A549 (cell line): ENCODE results near the gene HTR3D.

Experiments
- BHLHE40 ChIP-seq: IDR thresholded peaks from 2 replicates; pipeline ENCODE4 v1.6.1; 2012; ENCODE audit warnings: low read depth, low read length, inconsistent platforms
- HDAC2 ChIP-seq: fragments of 200-600 bp; sonication (generic); IDR thresholded peaks from 2 replicates; pipeline ENCODE4 v1.6.1; 2016
- JUN ChIP-seq, 2 experiments: fragments of >200 bp; sonication (Bioruptor Twin); formaldehyde crosslinking; IDR thresholded peaks; 2 replicates in 1 of 2; 3 replicates in 1 of 2; pipeline ENCODE4 v1.6.1; 2016 to 2017
- KDM5A ChIP-seq: fragments of 200-600 bp; sonication (generic); IDR thresholded peaks from 2 replicates; pipeline ENCODE4 v1.6.1; 2016; ENCODE audit warnings: antibody characterized with exemption, mild to moderate bottlenecking
- POLR2A ChIP-seq: IDR thresholded peaks from 2 replicates; pipeline ENCODE4 v1.6.1; 2012; ENCODE audit warnings: mild to moderate bottlenecking, low read length
- RAD21 ChIP-seq, 2 experiments: fragments of >200 bp in 1 of 2; sonication (Bioruptor Twin) in 1 of 2; formaldehyde crosslinking in 1 of 2; IDR thresholded peaks in 1 of 2; conservative IDR thresholded peaks in 1 of 2; 2 replicates in 1 of 2; 3 replicates in 1 of 2; pipeline ENCODE4 v1.6.1; 2012 to 2018; ENCODE audit warnings: inconsistent platforms in 1 of 2
- SMC3 ChIP-seq: fragments of >200 bp; sonication (Bioruptor Twin); formaldehyde crosslinking; IDR thresholded peaks from 3 replicates; pipeline ENCODE4 v1.6.1; 2018; ENCODE audit warnings: inconsistent platforms
- SREBF2 ChIP-seq: fragments of 450-650 bp; IDR thresholded peaks from 2 replicates; pipeline ENCODE4 v1.6.1; 2014; ENCODE audit warnings: mild to moderate bottlenecking, moderate library complexity
- ZFP36 ChIP-seq: fragments of 450-650 bp; IDR thresholded peaks from 2 replicates; pipeline ENCODE4 v1.6.1; 2014; ENCODE audit warnings: borderline replicate concordance; ENCODE audit not compliant: partially characterized antibody
- TF ChIP-seq, protein P1 (sequence below): fragments of >200 bp; sonication (Bioruptor Twin); formaldehyde crosslinking; IDR thresholded peaks from 3 replicates; pipeline ENCODE4 v1.5.1; 2016
- TF ChIP-seq, protein P2 (sequence below): IDR thresholded peaks from 2 replicates; pipeline ENCODE4 v1.6.1; 2012
- TF ChIP-seq, protein P3 (sequence below): fragments of 450-650 bp; IDR thresholded peaks from 2 replicates; pipeline ENCODE4 v1.6.1; 2014; ENCODE audit warnings: antibody characterized with exemption
- TF ChIP-seq, protein P4 (sequence below): fragments of 200-600 bp; sonication (generic); IDR thresholded peaks from 2 replicates; pipeline ENCODE4 v1.6.1; 2016; ENCODE audit warnings: antibody characterized with exemption, mild to moderate bottlenecking, moderate library complexity
- TF ChIP-seq, protein P5 (sequence below): IDR thresholded peaks from 2 replicates; pipeline ENCODE4 v1.6.1; 2012

DNA sequence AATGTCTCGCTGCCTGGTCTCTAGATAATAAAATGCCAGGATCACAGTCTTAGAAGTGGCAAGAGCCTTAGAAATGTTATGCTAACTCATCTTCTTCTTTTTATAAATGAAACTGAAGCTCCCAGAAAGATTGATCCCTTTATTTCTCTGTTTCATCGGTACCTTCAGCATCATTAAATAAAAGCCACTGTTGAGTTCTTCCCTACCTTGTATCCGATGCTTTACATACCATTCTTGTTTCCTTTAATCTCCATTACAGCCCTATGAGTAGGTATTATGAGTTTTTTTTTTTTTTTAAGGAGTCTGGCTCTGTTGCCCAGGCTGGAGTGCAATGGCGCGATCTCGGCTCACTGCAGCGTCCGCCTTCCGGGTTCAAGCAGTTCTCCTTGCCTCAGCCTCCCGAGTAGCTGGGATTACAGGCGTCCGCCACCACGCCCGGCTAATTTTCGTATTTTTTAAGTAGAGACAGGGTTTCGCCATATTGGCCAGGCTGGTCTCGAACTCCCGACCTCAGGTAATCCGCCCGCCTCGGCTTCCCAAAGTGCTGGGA is 13.0 kb upstream of the HTR3D start:
- TF ChIP-seq JUN (IDR thresholded peaks at IDR 0.05), result no peak
- TF ChIP-seq KDM5A, result no peak
- TF ChIP-seq POLR2A, result no peak
- TF ChIP-seq, protein P1, sequence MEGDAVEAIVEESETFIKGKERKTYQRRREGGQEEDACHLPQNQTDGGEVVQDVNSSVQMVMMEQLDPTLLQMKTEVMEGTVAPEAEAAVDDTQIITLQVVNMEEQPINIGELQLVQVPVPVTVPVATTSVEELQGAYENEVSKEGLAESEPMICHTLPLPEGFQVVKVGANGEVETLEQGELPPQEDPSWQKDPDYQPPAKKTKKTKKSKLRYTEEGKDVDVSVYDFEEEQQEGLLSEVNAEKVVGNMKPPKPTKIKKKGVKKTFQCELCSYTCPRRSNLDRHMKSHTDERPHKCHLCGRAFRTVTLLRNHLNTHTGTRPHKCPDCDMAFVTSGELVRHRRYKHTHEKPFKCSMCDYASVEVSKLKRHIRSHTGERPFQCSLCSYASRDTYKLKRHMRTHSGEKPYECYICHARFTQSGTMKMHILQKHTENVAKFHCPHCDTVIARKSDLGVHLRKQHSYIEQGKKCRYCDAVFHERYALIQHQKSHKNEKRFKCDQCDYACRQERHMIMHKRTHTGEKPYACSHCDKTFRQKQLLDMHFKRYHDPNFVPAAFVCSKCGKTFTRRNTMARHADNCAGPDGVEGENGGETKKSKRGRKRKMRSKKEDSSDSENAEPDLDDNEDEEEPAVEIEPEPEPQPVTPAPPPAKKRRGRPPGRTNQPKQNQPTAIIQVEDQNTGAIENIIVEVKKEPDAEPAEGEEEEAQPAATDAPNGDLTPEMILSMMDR, result no peak
- no peak for TF ChIP-seq SREBF2
- no peak for TF ChIP-seq SMC3
- TF ChIP-seq, protein P2, sequence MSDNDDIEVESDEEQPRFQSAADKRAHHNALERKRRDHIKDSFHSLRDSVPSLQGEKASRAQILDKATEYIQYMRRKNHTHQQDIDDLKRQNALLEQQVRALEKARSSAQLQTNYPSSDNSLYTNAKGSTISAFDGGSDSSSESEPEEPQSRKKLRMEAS, result no peak
- TF ChIP-seq, protein P3, sequence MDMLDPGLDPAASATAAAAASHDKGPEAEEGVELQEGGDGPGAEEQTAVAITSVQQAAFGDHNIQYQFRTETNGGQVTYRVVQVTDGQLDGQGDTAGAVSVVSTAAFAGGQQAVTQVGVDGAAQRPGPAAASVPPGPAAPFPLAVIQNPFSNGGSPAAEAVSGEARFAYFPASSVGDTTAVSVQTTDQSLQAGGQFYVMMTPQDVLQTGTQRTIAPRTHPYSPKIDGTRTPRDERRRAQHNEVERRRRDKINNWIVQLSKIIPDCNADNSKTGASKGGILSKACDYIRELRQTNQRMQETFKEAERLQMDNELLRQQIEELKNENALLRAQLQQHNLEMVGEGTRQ, result no peak
- no peak for TF ChIP-seq BHLHE40
- no peak for TF ChIP-seq RAD21 (conservative IDR thresholded peaks at IDR 0.05 in 1 of 2, IDR thresholded peaks at IDR 0.05 in 1 of 2)
- no peak for TF ChIP-seq HDAC2
- TF ChIP-seq, protein P4, sequence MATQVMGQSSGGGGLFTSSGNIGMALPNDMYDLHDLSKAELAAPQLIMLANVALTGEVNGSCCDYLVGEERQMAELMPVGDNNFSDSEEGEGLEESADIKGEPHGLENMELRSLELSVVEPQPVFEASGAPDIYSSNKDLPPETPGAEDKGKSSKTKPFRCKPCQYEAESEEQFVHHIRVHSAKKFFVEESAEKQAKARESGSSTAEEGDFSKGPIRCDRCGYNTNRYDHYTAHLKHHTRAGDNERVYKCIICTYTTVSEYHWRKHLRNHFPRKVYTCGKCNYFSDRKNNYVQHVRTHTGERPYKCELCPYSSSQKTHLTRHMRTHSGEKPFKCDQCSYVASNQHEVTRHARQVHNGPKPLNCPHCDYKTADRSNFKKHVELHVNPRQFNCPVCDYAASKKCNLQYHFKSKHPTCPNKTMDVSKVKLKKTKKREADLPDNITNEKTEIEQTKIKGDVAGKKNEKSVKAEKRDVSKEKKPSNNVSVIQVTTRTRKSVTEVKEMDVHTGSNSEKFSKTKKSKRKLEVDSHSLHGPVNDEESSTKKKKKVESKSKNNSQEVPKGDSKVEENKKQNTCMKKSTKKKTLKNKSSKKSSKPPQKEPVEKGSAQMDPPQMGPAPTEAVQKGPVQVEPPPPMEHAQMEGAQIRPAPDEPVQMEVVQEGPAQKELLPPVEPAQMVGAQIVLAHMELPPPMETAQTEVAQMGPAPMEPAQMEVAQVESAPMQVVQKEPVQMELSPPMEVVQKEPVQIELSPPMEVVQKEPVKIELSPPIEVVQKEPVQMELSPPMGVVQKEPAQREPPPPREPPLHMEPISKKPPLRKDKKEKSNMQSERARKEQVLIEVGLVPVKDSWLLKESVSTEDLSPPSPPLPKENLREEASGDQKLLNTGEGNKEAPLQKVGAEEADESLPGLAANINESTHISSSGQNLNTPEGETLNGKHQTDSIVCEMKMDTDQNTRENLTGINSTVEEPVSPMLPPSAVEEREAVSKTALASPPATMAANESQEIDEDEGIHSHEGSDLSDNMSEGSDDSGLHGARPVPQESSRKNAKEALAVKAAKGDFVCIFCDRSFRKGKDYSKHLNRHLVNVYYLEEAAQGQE, result no peak
- TF ChIP-seq, protein P5, sequence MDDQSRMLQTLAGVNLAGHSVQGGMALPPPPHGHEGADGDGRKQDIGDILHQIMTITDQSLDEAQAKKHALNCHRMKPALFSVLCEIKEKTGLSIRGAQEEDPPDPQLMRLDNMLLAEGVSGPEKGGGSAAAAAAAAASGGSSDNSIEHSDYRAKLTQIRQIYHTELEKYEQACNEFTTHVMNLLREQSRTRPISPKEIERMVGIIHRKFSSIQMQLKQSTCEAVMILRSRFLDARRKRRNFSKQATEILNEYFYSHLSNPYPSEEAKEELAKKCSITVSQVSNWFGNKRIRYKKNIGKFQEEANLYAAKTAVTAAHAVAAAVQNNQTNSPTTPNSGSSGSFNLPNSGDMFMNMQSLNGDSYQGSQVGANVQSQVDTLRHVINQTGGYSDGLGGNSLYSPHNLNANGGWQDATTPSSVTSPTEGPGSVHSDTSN, result no peak
- TF ChIP-seq ZFP36, result no peak
